HepG2 (cell line): ENCODE measurements around the gene RAD51C. TPM values are rescaled to one million over a fixed set of nuclear protein-coding genes. Genes with fewer than 3 reads are reported as not detected.

ENCODE experiments used
- SYNCRIP ChIP-seq: fragments of 200-400 bp; formaldehyde crosslinking; IDR thresholded peaks from 2 replicates; pipeline ENCODE4 v1.6.1; 2018; ENCODE audit warnings: mild to moderate bottlenecking, low read depth, low read length; ENCODE audit not compliant: insufficient read depth
- U2AF1 ChIP-seq: fragments of 200-400 bp; formaldehyde crosslinking; optimal IDR thresholded peaks from 2 replicates; pipeline ENCODE3; 2017; ENCODE audit warnings: mild to moderate bottlenecking, low read depth, low read length
- ZFP36L1 ChIP-seq: sonication (generic); formaldehyde crosslinking; IDR thresholded peaks from 2 replicates; pipeline ENCODE4 v1.8.0; 2022; ENCODE audit warnings: mild to moderate bottlenecking, missing genetic modification reagents, moderate library complexity
- ZMYM3 ChIP-seq: sonication (generic); formaldehyde crosslinking; IDR thresholded peaks from 2 replicates; pipeline ENCODE4 v1.5.1; 2020; ENCODE audit warnings: mild to moderate bottlenecking, missing genetic modification reagents
- ZNF570 ChIP-seq: sonication (generic); formaldehyde crosslinking; IDR thresholded peaks from 2 replicates; pipeline ENCODE4 v1.4.0; 2020; ENCODE audit warnings: mild to moderate bottlenecking, missing genetic modification reagents, borderline replicate concordance
- ZNF646 ChIP-seq: sonication (generic); formaldehyde crosslinking; IDR thresholded peaks from 2 replicates; pipeline ENCODE4 v1.9.0; 2021; ENCODE audit warnings: mild to moderate bottlenecking, missing genetic modification reagents
- polyA plus RNA-seq, 8 experiments: library from polyadenylated mRNA; depleted of rRNA in 3 of 8; stranded (reverse) in 7 of 8; unstranded in 1 of 8; fragments of >200 nt; fragmentation: Illumina TruSeq in 4 of 8; extraction: Trizol in 4 of 8; gene quantifications; 2 replicates each; pipeline versions ENCODE4 v1.2.1 to v1.2.3, GENCODE V29; 2011 to 2016; ENCODE audit warnings: low read depth in 4 of 8, missing spikeins in 1 of 8, mixed read lengths in 1 of 8; ENCODE audit not compliant: insufficient read depth in 1 of 8
- total RNA-seq, 5 experiments: library from RNA; depleted of rRNA; stranded (reverse); fragments of >200 nt; fragmentation: Illumina TruSeq; extraction: Trizol; gene quantifications; 2 replicates each; pipeline ENCODE4 v1.2.3, GENCODE V29; 2016; ENCODE audit warnings: low read depth in 1 of 5
- TF ChIP-seq, protein P1 (sequence below): sonication (generic); formaldehyde crosslinking; IDR thresholded peaks from 2 replicates; pipeline ENCODE4 v1.5.0; 2020; ENCODE audit warnings: mild to moderate bottlenecking, missing genetic modification reagents, borderline replicate concordance
- TF ChIP-seq, protein P2 (sequence below): IDR thresholded peaks from 2 replicates; pipeline ENCODE4 v1.6.1; 2016; ENCODE audit warnings: low read depth, control low read depth

Gene RAD51C
- total and polyA plus RNA-seq, 2 of the 13 experiments (the other 11 are each of a cell fraction or from before 2014, with no cell fraction given) = 38.5 to 106 TPM

GRCh38 chr17:58755577-58756245 is 63.3 kb downstream of the RAD51C start, which contains the start of gene PPM1E (continued):
- TF ChIP-seq ZMYM3 (no peak), SYNCRIP (no peak), U2AF1 (no peak), ZNF646 (CRISPR knock-in tag) (no peak), ZFP36L1 (CRISPR knock-in tag) (no peak), ZNF570 (CRISPR knock-in tag) (no peak)
- TF ChIP-seq, protein P1, sequence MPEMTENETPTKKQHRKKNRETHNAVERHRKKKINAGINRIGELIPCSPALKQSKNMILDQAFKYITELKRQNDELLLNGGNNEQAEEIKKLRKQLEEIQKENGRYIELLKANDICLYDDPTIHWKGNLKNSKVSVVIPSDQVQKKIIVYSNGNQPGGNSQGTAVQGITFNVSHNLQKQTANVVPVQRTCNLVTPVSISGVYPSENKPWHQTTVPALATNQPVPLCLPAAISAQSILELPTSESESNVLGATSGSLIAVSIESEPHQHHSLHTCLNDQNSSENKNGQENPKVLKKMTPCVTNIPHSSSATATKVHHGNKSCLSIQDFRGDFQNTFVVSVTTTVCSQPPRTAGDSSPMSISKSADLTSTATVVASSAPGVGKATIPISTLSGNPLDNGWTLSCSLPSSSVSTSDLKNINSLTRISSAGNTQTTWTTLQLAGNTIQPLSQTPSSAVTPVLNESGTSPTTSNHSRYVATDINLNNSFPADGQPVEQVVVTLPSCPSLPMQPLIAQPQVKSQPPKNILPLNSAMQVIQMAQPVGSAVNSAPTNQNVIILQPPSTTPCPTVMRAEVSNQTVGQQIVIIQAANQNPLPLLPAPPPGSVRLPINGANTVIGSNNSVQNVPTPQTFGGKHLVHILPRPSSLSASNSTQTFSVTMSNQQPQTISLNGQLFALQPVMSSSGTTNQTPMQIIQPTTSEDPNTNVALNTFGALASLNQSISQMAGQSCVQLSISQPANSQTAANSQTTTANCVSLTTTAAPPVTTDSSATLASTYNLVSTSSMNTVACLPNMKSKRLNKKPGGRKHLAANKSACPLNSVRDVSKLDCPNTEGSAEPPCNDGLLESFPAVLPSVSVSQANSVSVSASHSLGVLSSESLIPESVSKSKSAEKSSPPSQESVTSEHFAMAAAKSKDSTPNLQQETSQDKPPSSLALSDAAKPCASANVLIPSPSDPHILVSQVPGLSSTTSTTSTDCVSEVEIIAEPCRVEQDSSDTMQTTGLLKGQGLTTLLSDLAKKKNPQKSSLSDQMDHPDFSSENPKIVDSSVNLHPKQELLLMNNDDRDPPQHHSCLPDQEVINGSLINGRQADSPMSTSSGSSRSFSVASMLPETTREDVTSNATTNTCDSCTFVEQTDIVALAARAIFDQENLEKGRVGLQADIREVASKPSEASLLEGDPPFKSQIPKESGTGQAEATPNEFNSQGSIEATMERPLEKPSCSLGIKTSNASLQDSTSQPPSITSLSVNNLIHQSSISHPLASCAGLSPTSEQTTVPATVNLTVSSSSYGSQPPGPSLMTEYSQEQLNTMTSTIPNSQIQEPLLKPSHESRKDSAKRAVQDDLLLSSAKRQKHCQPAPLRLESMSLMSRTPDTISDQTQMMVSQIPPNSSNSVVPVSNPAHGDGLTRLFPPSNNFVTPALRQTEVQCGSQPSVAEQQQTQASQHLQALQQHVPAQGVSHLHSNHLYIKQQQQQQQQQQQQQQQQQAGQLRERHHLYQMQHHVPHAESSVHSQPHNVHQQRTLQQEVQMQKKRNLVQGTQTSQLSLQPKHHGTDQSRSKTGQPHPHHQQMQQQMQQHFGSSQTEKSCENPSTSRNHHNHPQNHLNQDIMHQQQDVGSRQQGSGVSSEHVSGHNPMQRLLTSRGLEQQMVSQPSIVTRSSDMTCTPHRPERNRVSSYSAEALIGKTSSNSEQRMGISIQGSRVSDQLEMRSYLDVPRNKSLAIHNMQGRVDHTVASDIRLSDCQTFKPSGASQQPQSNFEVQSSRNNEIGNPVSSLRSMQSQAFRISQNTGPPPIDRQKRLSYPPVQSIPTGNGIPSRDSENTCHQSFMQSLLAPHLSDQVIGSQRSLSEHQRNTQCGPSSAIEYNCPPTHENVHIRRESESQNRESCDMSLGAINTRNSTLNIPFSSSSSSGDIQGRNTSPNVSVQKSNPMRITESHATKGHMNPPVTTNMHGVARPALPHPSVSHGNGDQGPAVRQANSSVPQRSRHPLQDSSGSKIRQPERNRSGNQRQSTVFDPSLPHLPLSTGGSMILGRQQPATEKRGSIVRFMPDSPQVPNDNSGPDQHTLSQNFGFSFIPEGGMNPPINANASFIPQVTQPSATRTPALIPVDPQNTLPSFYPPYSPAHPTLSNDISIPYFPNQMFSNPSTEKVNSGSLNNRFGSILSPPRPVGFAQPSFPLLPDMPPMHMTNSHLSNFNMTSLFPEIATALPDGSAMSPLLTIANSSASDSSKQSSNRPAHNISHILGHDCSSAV (CRISPR knock-in tag) = no peak
- TF ChIP-seq, protein P2, sequence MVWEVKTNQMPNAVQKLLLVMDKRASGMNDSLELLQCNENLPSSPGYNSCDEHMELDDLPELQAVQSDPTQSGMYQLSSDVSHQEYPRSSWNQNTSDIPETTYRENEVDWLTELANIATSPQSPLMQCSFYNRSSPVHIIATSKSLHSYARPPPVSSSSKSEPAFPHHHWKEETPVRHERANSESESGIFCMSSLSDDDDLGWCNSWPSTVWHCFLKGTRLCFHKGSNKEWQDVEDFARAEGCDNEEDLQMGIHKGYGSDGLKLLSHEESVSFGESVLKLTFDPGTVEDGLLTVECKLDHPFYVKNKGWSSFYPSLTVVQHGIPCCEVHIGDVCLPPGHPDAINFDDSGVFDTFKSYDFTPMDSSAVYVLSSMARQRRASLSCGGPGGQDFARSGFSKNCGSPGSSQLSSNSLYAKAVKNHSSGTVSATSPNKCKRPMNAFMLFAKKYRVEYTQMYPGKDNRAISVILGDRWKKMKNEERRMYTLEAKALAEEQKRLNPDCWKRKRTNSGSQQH = no peak
